ENCODE data around the gene PCSK2.

DNA sequence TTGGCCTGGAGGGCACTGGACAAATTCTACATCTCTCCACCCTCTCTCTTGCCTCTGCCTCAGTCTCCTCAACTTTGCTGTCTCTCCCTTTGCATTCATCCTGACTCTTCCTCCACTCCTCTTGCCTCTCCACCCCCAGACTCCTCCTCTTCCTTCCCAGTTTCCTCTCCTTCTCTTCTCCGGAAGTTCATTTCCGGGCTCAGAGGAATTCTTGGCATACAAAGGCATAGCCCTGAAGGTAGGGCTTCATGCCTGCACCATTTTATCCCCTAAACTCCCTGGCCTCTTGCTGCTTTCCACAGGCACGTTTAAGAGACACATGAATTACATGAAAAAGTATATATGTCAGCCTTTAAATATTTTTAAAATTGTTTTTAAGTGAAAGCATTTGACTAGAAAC lies 293.7 kb downstream of the PCSK2 start:
- TF ChIP-seq, protein P1, sequence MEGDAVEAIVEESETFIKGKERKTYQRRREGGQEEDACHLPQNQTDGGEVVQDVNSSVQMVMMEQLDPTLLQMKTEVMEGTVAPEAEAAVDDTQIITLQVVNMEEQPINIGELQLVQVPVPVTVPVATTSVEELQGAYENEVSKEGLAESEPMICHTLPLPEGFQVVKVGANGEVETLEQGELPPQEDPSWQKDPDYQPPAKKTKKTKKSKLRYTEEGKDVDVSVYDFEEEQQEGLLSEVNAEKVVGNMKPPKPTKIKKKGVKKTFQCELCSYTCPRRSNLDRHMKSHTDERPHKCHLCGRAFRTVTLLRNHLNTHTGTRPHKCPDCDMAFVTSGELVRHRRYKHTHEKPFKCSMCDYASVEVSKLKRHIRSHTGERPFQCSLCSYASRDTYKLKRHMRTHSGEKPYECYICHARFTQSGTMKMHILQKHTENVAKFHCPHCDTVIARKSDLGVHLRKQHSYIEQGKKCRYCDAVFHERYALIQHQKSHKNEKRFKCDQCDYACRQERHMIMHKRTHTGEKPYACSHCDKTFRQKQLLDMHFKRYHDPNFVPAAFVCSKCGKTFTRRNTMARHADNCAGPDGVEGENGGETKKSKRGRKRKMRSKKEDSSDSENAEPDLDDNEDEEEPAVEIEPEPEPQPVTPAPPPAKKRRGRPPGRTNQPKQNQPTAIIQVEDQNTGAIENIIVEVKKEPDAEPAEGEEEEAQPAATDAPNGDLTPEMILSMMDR (IDR thresholded peaks at IDR 0.05; ENCODE audit: poor library complexity) = no peak
- no peak for TF ChIP-seq EZH2phosphoT487 (IDR thresholded peaks at IDR 0.05; ENCODE audit: low read depth, severe bottlenecking, unreplicated experiment)
- TF ChIP-seq EZH2 (IDR thresholded peaks at IDR 0.05; ENCODE audit: borderline replicate concordance) = no peak
